WTC11 (cell line): Measurements from ENCODE around the gene CCDC15. TPM values are rescaled to one million over a fixed set of nuclear protein-coding genes. Genes with fewer than 3 reads are reported as not detected.

Source experiments
- ATAC-seq: fragments of 200-7000 bp; cut with Tn5 transposase; 2 replicates; pipeline ENCODE4 v1.10.0; 2021; ENCODE audit warnings: mild to moderate bottlenecking, moderate library complexity
- CTCF ChIA-PET: fragments of 300-600 bp; sonication (Branson Sonifier 250); formaldehyde crosslinking; loops from one replicate; lab custom pipeline; 2021; ENCODE audit warnings: antibody characterized with exemption; lab: Charles Lee
- POLR2A ChIA-PET: fragments of 350-600 bp; sonication (Branson Sonifier 250); formaldehyde crosslinking; loops from one replicate; lab custom pipeline; 2021; ENCODE audit warnings: antibody characterized with exemption; lab: Charles Lee
- DNase-seq: peaks from one replicate; pipeline ENCODE4 v3.0.0; 2021; ENCODE audit warnings: low spot score
- H3K27ac Mint-ChIP-seq: 2 replicates; pipeline ENCODE4 v1.8.0; 2021; ENCODE audit warnings: mixed read lengths
- H3K27me3 Mint-ChIP-seq: 2 replicates; pipeline ENCODE4 v1.8.0; 2021; ENCODE audit warnings: low read depth, mild to moderate bottlenecking, moderate library complexity, mixed read lengths
- H3K36me3 Mint-ChIP-seq: 2 replicates; pipeline ENCODE4 v1.8.0; 2021; ENCODE audit warnings: mixed read lengths
- H3K4me1 Mint-ChIP-seq: 2 replicates; pipeline ENCODE4 v1.8.0; 2022; ENCODE audit warnings: mixed read lengths
- H3K4me3 Mint-ChIP-seq: 2 replicates; pipeline ENCODE4 v1.8.0; 2021; ENCODE audit warnings: mild to moderate bottlenecking, moderate library complexity, mixed read lengths
- H3K9me3 Mint-ChIP-seq: 2 replicates; pipeline ENCODE4 v1.8.0; 2021; ENCODE audit warnings: mixed read lengths
- EMX1 ChIP-seq: fragments of 250-450 bp; sonication (Bioruptor Pico); IDR thresholded peaks from 2 replicates; pipeline ENCODE4 v1.8.0; 2021; ENCODE audit warnings: mild to moderate bottlenecking
- FOXK1 ChIP-seq: sonication (generic); formaldehyde crosslinking; IDR thresholded peaks from 2 replicates; pipeline ENCODE4 v1.8.0; 2022; ENCODE audit warnings: mild to moderate bottlenecking, moderate library complexity, missing genetic modification reagents
- HMGA2 ChIP-seq: fragments of 250-450 bp; sonication (Bioruptor Pico); IDR thresholded peaks from 2 replicates; pipeline ENCODE4 v1.4.0; 2021; ENCODE audit warnings: mild to moderate bottlenecking, moderate library complexity
- IRF2 ChIP-seq: sonication (generic); formaldehyde crosslinking; IDR thresholded peaks from 2 replicates; pipeline ENCODE4 v1.8.0; 2022; ENCODE audit warnings: low read depth, missing genetic modification reagents, borderline replicate concordance
- JUN ChIP-seq: sonication (generic); formaldehyde crosslinking; IDR thresholded peaks from 2 replicates; pipeline ENCODE4 v1.8.0; 2023; ENCODE audit warnings: mild to moderate bottlenecking, missing genetic modification reagents
- KAT7 ChIP-seq: sonication (generic); formaldehyde crosslinking; IDR thresholded peaks from 2 replicates; pipeline ENCODE4 v1.8.1; 2023; ENCODE audit warnings: missing genetic modification reagents, mild to moderate bottlenecking, borderline replicate concordance
- NR1H2 ChIP-seq: sonication (generic); formaldehyde crosslinking; IDR thresholded peaks from 2 replicates; pipeline ENCODE4 v1.9.0; 2021; ENCODE audit warnings: mild to moderate bottlenecking, moderate library complexity, missing genetic modification reagents
- TEAD1 ChIP-seq: sonication (generic); formaldehyde crosslinking; IDR thresholded peaks from 2 replicates; pipeline ENCODE4 v1.8.0; 2022; ENCODE audit warnings: mild to moderate bottlenecking, missing genetic modification reagents
- ZBTB21 ChIP-seq: sonication (generic); formaldehyde crosslinking; IDR thresholded peaks from 2 replicates; pipeline ENCODE4 v1.8.1; 2023; ENCODE audit warnings: mild to moderate bottlenecking, missing genetic modification reagents, borderline replicate concordance
- ZNF263 ChIP-seq: sonication (generic); formaldehyde crosslinking; IDR thresholded peaks from 2 replicates; pipeline ENCODE4 v1.8.1; 2022; ENCODE audit warnings: low read depth, mild to moderate bottlenecking, moderate library complexity, missing genetic modification reagents
- ZNF416 ChIP-seq: fragments of 250-450 bp; sonication (Bioruptor Pico); IDR thresholded peaks from 2 replicates; pipeline ENCODE4 v1.9.0; 2021; ENCODE audit warnings: mild to moderate bottlenecking, inconsistent platforms
- total RNA-seq: library from RNA; stranded (reverse); gene quantifications from 3 replicates; pipeline ENCODE4 v1.2.3, GENCODE V29; 2021
- TF ChIP-seq, protein P1 (sequence below): sonication (generic); formaldehyde crosslinking; IDR thresholded peaks from 2 replicates; pipeline ENCODE4 v1.8.1; 2022; ENCODE audit warnings: mild to moderate bottlenecking, missing genetic modification reagents, moderate library complexity, borderline replicate concordance
- TF ChIP-seq, protein P2 (sequence below): sonication (generic); formaldehyde crosslinking; IDR thresholded peaks from 2 replicates; pipeline ENCODE4 v1.8.0; 2022; ENCODE audit warnings: mild to moderate bottlenecking, missing genetic modification reagents
- TF ChIP-seq, protein P3 (sequence below): sonication (generic); formaldehyde crosslinking; conservative IDR thresholded peaks from 2 replicates; pipeline ENCODE4 v1.8.1; 2023; ENCODE audit warnings: mild to moderate bottlenecking, low read depth, missing genetic modification reagents, moderate library complexity
- TF ChIP-seq, protein P4 (sequence below): sonication (generic); formaldehyde crosslinking; IDR thresholded peaks from 2 replicates; pipeline ENCODE4 v1.8.0; 2022; ENCODE audit warnings: mild to moderate bottlenecking, missing genetic modification reagents
- TF ChIP-seq, protein P5 (sequence below): fragments of 200-600 bp; IDR thresholded peaks from 2 replicates; pipeline ENCODE4 v1.8.0; 2022; ENCODE audit warnings: antibody characterized with exemption
- TF ChIP-seq, protein P6 (sequence below): sonication (generic); formaldehyde crosslinking; IDR thresholded peaks from 2 replicates; pipeline ENCODE4 v1.8.0; 2022; ENCODE audit warnings: mild to moderate bottlenecking, missing genetic modification reagents

The CCDC15 gene
- total RNA-seq, 1 experiment from 2014 or later: 2.4 TPM

DNA sequence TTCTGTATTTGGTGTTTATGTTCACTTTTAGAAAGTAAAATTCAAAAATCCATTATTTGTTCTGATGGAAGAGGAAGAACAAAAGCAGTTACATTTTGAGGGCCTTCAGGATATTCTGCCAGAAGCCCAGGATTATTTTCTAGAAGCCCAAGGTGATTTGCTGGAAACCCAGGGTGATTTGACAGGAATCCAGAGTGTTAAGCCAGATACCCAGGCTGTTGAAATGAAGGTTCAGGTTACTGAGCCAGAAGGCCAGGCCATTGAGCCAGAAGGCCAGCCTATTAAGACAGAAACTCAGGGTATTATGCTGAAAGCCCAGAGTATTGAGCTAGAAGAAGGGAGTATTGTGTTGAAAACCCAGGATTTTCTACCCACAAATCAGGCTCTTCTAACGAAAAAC, 33.1 kb downstream of the CCDC15 start (continued):
- TF ChIP-seq EMX1 (CRISPR knock-in tag) (no peak), TEAD1 (no peak), IRF2 (CRISPR knock-in tag) (no peak)
- TF ChIP-seq, protein P1, sequence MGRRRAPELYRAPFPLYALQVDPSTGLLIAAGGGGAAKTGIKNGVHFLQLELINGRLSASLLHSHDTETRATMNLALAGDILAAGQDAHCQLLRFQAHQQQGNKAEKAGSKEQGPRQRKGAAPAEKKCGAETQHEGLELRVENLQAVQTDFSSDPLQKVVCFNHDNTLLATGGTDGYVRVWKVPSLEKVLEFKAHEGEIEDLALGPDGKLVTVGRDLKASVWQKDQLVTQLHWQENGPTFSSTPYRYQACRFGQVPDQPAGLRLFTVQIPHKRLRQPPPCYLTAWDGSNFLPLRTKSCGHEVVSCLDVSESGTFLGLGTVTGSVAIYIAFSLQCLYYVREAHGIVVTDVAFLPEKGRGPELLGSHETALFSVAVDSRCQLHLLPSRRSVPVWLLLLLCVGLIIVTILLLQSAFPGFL (CRISPR knock-in tag): no peak

DNA sequence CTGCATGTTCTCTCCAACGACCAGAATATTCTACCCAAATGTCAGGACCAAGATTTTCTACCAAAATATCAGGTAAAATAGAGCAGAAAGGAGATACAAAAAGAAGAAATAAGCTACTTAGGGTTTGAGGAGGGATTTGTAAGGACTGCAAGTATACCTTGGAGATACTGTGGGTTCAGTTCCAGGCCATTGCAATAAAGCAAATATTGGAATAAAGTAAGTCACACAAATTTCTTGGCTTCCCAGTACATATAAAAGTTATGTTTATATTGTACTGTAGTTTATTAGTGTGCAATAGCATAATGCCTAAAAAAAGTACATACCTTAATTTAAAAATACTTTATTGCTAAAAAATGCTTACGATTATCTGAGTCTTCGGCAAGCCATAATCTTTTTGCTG, 34.1 kb downstream of the CCDC15 start:
- POLR2A ChIA-PET: no interaction called here
- CTCF ChIA-PET: no interaction called here
- H3K4me3 Mint-ChIP-seq: no peak overlapping the region

More for the DNA sequence above, 34.1 kb downstream of the CCDC15 start:
- H3K27me3 Mint-ChIP-seq: no peaks in the 10 kb centered on the region
- no peak for DNase-seq
- H3K4me1 Mint-ChIP-seq: no peaks in the 10 kb centered on the region
- TF ChIP-seq, protein P2, sequence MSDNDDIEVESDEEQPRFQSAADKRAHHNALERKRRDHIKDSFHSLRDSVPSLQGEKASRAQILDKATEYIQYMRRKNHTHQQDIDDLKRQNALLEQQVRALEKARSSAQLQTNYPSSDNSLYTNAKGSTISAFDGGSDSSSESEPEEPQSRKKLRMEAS: no peak
- TF ChIP-seq FOXK1 (CRISPR knock-in tag) (no peak), NR1H2 (no peak), IRF2 (CRISPR knock-in tag) (no peak), JUN (CRISPR knock-in tag) (no peak), ZBTB21 (no peak), ZNF263 (CRISPR knock-in tag) (no peak), ZNF416 (CRISPR knock-in tag) (no peak), KAT7 (CRISPR knock-in tag) (no peak), HMGA2 (CRISPR knock-in tag) (no peak)
- TF ChIP-seq, protein P3, sequence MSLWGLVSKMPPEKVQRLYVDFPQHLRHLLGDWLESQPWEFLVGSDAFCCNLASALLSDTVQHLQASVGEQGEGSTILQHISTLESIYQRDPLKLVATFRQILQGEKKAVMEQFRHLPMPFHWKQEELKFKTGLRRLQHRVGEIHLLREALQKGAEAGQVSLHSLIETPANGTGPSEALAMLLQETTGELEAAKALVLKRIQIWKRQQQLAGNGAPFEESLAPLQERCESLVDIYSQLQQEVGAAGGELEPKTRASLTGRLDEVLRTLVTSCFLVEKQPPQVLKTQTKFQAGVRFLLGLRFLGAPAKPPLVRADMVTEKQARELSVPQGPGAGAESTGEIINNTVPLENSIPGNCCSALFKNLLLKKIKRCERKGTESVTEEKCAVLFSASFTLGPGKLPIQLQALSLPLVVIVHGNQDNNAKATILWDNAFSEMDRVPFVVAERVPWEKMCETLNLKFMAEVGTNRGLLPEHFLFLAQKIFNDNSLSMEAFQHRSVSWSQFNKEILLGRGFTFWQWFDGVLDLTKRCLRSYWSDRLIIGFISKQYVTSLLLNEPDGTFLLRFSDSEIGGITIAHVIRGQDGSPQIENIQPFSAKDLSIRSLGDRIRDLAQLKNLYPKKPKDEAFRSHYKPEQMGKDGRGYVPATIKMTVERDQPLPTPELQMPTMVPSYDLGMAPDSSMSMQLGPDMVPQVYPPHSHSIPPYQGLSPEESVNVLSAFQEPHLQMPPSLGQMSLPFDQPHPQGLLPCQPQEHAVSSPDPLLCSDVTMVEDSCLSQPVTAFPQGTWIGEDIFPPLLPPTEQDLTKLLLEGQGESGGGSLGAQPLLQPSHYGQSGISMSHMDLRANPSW: no peak
- TF ChIP-seq, protein P4, sequence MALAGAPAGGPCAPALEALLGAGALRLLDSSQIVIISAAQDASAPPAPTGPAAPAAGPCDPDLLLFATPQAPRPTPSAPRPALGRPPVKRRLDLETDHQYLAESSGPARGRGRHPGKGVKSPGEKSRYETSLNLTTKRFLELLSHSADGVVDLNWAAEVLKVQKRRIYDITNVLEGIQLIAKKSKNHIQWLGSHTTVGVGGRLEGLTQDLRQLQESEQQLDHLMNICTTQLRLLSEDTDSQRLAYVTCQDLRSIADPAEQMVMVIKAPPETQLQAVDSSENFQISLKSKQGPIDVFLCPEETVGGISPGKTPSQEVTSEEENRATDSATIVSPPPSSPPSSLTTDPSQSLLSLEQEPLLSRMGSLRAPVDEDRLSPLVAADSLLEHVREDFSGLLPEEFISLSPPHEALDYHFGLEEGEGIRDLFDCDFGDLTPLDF (CRISPR knock-in tag): no peak
- TF ChIP-seq, protein P5, sequence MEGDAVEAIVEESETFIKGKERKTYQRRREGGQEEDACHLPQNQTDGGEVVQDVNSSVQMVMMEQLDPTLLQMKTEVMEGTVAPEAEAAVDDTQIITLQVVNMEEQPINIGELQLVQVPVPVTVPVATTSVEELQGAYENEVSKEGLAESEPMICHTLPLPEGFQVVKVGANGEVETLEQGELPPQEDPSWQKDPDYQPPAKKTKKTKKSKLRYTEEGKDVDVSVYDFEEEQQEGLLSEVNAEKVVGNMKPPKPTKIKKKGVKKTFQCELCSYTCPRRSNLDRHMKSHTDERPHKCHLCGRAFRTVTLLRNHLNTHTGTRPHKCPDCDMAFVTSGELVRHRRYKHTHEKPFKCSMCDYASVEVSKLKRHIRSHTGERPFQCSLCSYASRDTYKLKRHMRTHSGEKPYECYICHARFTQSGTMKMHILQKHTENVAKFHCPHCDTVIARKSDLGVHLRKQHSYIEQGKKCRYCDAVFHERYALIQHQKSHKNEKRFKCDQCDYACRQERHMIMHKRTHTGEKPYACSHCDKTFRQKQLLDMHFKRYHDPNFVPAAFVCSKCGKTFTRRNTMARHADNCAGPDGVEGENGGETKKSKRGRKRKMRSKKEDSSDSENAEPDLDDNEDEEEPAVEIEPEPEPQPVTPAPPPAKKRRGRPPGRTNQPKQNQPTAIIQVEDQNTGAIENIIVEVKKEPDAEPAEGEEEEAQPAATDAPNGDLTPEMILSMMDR: no peak
- TF ChIP-seq, protein P6, sequence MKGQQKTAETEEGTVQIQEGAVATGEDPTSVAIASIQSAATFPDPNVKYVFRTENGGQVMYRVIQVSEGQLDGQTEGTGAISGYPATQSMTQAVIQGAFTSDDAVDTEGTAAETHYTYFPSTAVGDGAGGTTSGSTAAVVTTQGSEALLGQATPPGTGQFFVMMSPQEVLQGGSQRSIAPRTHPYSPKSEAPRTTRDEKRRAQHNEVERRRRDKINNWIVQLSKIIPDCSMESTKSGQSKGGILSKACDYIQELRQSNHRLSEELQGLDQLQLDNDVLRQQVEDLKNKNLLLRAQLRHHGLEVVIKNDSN (CRISPR knock-in tag): no peak
- peaks cover under 1% of the 10 kb centered on the region for H3K36me3 Mint-ChIP-seq
- ATAC-seq: no peak
- peaks cover 2% of the 10 kb centered on the region for H3K9me3 Mint-ChIP-seq
- H3K27ac Mint-ChIP-seq: no peak overlapping the region
